ENCODE data around the gene DMAP1. TPM values are rescaled to one million over a fixed set of nuclear protein-coding genes. Genes with fewer than 3 reads are reported as not detected.

Gene DMAP1
- total RNA-seq, 1 donor from 2014 or later = 54.6 TPM

- Mint-ChIP-seq H3K4me3 (no peak overlapping the region), H3K9me3 (no peaks in the 10 kb centered on the region), H3K36me3 (peaks cover 5% of the 10 kb centered on the region), H3K4me1 (ENCODE audit: unreplicated experiment) (peaks cover 15% of the 10 kb centered on the region), H3K27ac (no peak overlapping the region), H3K27me3 (no peaks in the 10 kb centered on the region)
- DNase-seq (ENCODE audit: extremely low spot score, unreplicated experiment) = no peak
- TF ChIP-seq, protein P1, sequence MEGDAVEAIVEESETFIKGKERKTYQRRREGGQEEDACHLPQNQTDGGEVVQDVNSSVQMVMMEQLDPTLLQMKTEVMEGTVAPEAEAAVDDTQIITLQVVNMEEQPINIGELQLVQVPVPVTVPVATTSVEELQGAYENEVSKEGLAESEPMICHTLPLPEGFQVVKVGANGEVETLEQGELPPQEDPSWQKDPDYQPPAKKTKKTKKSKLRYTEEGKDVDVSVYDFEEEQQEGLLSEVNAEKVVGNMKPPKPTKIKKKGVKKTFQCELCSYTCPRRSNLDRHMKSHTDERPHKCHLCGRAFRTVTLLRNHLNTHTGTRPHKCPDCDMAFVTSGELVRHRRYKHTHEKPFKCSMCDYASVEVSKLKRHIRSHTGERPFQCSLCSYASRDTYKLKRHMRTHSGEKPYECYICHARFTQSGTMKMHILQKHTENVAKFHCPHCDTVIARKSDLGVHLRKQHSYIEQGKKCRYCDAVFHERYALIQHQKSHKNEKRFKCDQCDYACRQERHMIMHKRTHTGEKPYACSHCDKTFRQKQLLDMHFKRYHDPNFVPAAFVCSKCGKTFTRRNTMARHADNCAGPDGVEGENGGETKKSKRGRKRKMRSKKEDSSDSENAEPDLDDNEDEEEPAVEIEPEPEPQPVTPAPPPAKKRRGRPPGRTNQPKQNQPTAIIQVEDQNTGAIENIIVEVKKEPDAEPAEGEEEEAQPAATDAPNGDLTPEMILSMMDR (conservative IDR thresholded peaks at IDR 0.05) = no peak
Observed at GRCh38 chr1:44251486-44251885, 38.2 kb downstream of the DMAP1 start.

GRCh38 chr1:44251989-44252671, 38.9 kb downstream of the DMAP1 start:
- TF ChIP-seq, protein P1 (conservative IDR thresholded peaks at IDR 0.05) = no peak
- no peak overlapping the region for H3K27ac Mint-ChIP-seq
- no peaks in the 10 kb centered on the region for H3K9me3 Mint-ChIP-seq

DNA sequence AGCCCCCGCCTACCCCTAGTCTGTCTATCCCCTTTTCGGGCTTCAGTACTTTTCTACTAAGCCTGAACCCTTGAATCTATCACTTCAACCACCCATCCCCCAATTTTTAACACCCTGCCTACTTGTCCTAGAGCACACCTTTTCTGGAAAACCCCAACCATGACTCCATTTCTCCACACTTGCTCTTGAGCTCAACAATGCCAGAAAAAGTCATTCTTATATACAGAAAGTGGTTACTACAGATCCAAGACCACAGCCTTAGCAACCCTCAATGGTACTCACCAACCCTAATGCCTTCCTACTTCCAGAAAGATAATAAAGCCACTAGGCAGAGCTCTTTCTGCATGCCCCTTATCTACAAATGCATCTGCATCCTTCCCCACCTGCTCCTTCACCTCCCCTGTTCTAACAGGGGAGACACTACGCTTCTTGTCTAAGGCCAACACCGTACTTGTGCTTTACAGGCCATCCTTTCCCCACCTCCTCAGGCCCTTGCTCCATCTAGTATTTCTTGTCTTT, 41.2 kb downstream of the DMAP1 start:
- TF ChIP-seq, protein P1 (conservative IDR thresholded peaks at IDR 0.05) = no peak
- Mint-ChIP-seq H3K27me3 (no peaks in the 10 kb centered on the region), H3K9me3 (no peaks in the 10 kb centered on the region), H3K27ac (no peak overlapping the region), H3K4me3 (no peak overlapping the region), H3K36me3 (no peaks in the 10 kb centered on the region), H3K4me1 (ENCODE audit: unreplicated experiment) (peaks cover 25% of the 10 kb centered on the region)
- no peak for DNase-seq (ENCODE audit: extremely low spot score, unreplicated experiment)

More at GRCh38 chr1:44251989-44252671, 38.9 kb downstream of the DMAP1 start:
- no peak overlapping the region for H3K4me3 Mint-ChIP-seq
- H3K36me3 Mint-ChIP-seq = peaks cover 1% of the 10 kb centered on the region
- DNase-seq (ENCODE audit: extremely low spot score, unreplicated experiment) = no peak
- H3K4me1 Mint-ChIP-seq (ENCODE audit: unreplicated experiment) = peaks cover 15% of the 10 kb centered on the region
- H3K27me3 Mint-ChIP-seq = no peaks in the 10 kb centered on the region

GRCh38 chr1:44256762-44257554, 43.7 kb downstream of the DMAP1 start:
- peaks cover 4% of the 10 kb centered on the region for H3K36me3 Mint-ChIP-seq
- DNase-seq (ENCODE audit: extremely low spot score, unreplicated experiment) = no peak
- no peak overlapping the region for H3K4me3 Mint-ChIP-seq
- H3K9me3 Mint-ChIP-seq = no peaks in the 10 kb centered on the region
- no peak overlapping the region for H3K27ac Mint-ChIP-seq
- no peaks in the 10 kb centered on the region for H3K27me3 Mint-ChIP-seq
- TF ChIP-seq, protein P1 (conservative IDR thresholded peaks at IDR 0.05) = no peak
- H3K4me1 Mint-ChIP-seq (ENCODE audit: unreplicated experiment) = peaks cover 32% of the 10 kb centered on the region

DNA sequence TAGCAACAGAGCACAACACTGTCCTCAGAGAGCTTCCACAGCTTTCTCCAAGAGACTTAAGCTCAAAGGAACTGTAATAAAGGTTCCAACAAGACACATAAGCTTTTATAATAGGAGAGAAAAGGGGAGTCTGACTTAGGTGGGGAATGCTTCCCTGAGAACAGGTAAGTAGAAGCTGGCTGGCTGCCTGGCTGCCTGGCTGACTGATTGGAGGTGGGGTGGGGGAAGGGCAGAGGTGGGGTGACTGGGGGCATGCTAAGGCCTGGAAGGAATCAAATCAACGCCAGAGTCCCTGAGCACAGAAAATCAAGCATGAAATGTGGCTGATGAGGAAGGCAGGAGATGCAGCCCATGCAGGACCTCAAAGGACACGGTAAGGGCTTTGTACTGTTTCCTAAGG, 45.8 kb downstream of the DMAP1 start:
- Mint-ChIP-seq H3K4me3 (no peak overlapping the region), H3K27me3 (no peaks in the 10 kb centered on the region), H3K27ac (no peak overlapping the region), H3K4me1 (ENCODE audit: unreplicated experiment) (peaks cover 42% of the 10 kb centered on the region), H3K9me3 (no peaks in the 10 kb centered on the region), H3K36me3 (peaks cover 4% of the 10 kb centered on the region)
- DNase-seq (ENCODE audit: extremely low spot score, unreplicated experiment) = no peak
- TF ChIP-seq, protein P1 (conservative IDR thresholded peaks at IDR 0.05) = no peak

All from type B pancreatic cell (in vitro differentiated cells).